CD4-positive, alpha-beta T cell treated with Interleukin-15 for 1 hour (primary cell): ENCODE results near the gene CEP131.

Experiments
- DNase-seq: peaks from one replicate; pipeline ENCODE4 v3.0.0-alpha.2; 2020

The CEP131 gene

DNA sequence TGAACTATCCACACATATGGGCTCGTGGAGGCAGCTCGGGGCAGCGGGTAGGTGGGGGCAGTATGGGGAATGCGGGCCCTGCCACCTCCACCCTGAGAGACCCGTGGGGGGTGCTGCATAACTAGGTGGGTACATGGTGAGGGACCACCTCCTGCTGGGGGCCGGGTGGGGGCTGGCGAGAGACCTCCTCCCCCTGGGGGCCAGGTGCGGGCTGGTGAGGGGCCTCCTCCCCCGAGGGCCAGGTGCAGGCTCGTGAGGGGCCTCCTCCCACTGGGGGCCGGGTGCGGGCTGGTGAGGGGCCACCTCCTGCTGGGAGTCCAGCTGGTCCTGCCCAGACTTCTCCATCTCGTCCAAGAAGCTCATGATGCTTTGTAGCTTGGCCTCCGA, 25.4 kb downstream of the CEP131 start:
- no peak for DNase-seq

DNA sequence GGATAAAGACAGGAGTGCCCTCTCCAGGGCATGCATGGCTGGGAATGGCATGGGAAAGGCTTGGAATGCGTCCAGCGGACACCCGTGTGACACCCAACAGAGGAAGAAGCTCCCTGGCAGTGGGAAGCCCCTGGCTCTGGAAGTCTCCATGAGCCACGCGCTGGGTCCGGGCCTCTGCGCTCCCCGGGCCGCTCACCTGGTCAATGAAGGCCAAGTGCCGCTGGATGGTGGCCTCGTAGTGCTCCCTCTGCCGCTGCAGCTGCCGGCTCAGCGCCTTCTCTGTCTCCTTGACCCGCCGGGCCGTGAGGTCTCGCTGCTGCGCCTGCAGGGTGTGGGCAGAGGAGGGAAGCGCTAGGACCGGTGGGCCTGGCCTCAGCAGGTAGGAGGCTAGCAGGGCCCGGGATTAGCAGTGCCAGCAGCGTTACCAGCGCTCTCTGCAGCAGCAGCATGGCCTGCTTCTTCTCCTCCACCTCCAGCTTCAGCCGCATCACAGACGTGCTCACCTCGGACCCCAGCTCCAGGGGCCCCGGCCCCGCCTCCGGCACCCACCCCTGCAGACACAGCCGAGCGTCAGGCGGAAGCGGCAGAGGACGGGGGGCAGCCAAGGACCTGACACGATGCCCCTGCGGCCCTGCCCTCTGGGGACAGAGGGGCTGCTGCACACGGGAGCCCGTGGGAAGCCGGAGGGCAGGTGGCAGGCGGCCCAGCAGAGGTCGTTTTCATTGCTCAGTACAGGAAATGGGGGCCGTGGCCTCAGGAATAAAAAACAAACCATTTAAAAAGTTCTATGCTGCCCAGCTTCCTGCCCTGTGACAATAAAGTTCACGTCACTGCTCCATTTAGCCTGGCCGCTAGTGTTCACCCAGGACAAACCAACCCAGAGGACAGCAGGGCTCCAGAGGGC, 26.0 kb downstream of the CEP131 start:
- no peak for DNase-seq

DNA sequence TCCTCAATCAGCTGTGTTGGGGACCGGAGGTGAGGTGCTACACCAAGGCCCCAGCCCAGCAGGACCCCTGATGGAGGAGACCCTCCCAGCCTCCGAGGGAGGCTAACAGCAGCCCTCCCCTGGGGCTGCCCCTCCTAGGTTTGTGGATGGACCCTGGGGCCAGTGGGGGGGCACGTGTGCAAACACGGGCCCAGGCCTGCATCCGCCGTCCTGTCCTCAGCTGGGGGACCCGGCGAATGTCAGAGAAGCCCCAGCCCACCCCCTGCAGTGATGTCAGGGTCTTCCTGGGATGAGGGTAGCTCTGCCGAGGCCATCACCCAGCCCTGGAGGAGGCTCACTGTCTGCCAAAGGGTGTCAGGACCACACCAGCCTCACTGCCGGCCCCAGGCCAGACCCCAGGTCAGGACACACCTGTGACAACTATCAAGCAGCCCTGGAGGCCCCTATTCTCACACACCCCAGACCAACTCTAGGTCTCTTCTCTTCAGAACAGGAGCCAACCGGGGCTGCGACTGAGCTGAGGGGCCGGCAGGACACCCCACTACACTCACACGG, 26.7 kb downstream of the CEP131 start:
- no peak for DNase-seq

DNA sequence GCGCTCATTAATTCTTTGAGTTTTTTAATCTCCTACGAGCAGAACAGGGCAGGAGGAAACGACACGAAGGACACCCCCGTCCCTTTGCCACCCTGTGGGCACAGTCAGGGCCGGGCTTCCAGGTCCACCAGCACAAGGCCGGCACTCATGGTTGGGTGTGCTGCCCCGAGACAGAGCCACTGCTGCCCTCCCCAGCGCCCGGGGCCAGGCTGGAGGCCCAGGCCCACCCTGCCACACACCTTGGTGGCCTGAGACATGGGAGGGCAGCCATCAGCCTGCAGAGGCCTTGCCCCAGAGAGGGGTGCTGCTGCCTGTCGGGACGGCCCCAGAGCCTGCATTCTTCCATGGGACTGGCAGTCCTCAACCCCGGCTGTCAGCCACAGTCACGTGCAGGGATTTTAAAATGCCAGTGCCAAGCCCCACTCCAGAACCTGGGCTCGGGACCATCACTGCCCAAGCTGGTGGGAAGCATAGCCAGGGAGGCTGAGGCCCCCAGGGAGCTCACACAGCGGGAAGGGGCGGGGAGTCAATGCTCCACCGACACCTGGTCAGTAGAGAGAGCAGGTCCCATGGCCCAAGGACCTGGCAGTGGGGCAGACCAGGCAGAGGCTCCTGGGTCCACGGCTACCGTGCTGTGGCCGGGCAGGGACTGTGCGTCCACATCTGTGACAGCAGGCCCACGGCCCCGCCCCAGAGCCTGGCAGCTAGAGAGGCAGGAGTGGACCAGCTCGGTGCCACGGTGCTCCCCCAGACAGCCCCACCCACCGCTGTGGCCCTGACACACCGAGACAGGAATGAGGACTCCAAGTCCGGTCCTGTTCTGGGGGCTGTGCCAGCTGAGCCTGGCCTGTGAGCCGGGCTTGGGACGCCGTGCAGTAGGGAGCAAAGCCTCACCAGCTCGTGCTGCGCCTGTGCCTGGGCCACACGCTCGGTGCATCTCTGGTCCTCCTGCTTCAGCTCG, 27.5 kb downstream of the CEP131 start:
- DNase-seq, result no peak

DNA sequence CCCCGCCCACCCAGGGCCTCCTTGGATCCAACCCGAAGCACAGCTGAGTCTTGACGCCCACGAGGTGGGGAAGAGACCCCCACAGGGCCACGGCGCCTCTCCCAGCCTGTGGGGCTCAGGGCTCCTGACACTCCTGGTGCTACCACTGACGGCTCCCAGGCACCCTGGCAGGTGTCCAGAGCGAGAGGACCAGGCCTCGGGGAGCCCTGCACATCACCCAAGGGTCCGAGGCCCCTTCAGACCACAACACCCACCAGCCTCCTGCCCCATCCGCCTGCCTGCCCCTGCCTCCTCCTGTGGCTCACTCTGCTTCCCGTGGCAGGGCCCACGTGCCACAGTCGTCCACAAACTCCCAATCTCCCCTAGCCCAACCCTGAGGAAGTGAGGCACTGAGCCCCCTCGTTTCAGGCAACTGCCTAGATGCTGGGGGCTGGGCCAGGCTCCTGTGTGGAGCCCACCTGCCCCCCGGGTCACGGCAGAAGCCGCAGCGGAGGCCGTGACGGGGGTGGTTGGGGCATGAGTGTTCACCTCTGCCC, 28.5 kb downstream of the CEP131 start:
- no peak for DNase-seq

DNA sequence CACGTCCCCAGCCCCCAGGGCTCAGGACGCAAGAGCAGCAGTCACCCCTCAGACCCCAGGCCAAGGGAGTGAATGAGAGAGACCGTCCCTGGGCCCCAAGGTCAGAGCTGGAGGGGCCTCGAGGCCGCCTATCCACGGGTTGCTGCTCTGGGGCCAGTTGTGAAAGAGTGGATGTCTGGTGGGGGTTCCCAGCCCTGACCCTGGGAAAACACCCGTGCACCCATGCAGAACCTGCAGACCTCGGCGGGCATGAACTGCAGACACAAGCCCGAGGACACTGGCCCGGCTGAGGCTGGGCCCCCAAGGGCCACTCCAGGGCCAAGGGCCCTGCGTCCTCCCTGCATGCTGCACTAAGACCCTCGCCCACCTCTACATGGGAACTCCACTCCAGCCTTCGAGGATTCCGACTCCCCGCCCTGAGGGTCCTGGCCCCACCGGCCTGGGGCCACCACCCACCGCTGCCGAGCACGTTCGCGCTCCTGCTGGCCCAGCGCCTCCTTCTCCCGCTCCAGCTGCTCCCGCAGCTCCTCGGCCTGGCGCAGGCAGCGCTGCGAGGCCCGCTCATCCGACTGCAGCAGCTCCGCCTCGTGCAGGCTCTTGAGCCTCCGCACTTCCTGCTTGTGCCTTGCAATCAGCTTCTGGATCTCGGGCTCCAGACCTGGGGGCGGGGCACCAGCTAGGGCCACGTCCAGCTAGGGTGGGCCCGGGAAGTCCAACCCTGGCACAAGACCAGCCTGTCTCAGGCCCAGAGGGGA, 29.1 kb downstream of the CEP131 start:
- DNase-seq, result no peak

DNA sequence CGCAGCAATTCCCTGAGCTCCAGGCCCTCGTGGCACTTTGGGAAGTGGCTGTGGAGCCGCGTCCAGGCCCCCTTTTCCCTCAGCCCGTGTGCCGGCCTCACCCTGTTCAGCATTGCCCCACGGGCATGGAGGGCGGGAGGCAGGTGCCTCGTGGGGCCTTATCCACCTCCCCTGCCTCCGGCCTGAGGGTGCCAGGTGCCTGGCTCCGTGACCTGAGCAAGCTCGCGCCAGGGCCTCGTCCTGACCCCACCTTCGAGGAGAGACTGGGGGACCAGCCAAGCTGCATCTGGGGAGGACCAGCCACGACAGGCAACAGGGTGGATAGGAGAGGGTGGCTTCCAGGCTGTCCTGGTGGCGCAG, 29.7 kb downstream of the CEP131 start:
- no peak for DNase-seq

DNA sequence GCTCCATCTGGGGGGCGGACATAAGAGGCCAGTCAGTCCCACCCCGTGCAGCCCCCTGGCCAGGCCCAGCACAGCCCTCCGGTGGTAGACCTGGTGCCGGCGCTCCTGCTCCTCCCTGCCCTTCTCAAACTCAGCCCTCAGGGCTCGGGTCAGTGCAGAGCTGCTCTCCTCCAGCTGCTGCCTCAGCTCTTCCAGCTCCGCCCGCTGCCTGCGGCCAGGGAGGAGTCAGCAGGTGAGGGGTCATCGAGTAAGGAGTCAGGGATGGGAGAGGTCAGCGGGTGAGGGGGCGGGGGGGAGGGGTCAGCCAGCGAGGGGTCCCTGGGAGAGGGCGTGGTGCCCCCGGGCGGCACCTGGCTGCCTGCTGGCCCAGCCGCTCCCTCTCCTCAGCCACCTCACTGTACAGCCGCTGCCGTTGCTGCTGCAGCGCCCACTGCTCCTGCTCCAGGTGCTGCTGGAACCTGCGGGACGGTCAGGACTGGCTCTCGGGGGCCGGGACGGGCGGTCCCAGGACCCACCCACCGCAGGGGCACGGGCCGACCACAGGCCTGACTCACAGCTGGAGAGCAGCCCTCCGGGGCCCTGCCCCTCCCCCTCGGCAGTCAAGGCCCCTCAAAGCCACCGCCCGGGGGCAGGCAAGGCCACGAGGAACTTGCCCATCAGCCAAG, 30.2 kb downstream of the CEP131 start:
- DNase-seq, result no peak

DNA sequence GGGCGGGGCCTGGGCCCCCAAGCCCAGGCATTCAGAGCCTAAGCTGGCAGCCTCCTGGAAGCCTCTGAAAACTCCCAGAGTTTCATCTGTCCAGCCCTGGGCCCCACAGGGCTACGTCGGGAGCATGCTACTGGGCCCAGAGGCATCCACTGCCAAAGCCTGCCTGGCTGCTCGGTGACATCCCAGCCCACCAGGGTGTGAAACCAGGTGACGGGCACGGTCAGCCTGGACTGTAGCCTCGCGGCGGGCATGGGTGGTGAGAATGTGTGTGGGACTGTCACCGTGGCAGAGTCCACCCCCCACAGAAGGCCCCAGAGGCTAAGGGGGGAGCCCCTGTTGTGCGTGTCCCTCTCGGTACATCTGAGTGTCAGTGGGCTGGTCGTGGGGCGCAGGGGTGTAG, 31.1 kb downstream of the CEP131 start:
- DNase-seq, result no peak

DNA sequence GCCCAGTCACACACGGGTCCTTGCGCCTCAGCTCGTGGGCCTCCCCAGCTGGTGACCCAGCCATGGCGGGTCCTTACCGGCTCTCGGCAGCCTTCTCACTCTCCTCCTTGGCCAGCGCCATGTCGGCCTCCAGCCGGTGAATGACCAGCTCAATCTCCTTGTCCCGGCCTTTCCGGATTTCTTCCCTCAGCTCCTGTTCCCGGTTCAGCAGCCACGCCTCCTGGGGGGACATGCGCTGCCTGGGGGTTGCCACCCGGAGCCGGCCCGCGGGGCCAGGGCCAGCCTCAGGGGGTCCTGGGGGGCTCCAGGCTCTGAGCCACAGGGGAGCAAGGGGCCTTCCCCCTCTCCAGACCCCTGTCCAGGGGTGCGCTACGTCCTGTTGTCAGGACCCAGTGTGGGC, 31.6 kb downstream of the CEP131 start:
- DNase-seq, result no peak

DNA sequence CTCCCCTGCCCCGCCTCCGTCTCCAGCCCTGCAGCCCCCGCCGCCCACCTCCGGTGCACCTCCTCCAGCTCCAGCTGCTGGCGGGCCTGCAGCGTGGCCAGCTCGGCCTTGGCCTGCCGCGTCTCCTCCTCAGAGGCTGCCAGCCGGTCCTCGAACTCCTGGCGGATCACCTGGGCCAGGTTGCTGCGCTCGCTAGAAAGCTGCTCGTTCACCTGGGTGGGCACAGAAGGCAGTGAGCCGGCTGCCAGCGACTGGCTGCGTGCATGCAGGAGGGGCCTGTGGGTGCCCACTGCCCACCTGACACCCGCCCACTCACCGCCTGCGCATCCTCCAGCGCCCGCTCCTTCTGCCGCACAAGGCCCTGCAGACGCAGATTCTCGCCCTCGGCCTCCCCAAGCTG, 32.2 kb downstream of the CEP131 start:
- DNase-seq, result no peak

DNA sequence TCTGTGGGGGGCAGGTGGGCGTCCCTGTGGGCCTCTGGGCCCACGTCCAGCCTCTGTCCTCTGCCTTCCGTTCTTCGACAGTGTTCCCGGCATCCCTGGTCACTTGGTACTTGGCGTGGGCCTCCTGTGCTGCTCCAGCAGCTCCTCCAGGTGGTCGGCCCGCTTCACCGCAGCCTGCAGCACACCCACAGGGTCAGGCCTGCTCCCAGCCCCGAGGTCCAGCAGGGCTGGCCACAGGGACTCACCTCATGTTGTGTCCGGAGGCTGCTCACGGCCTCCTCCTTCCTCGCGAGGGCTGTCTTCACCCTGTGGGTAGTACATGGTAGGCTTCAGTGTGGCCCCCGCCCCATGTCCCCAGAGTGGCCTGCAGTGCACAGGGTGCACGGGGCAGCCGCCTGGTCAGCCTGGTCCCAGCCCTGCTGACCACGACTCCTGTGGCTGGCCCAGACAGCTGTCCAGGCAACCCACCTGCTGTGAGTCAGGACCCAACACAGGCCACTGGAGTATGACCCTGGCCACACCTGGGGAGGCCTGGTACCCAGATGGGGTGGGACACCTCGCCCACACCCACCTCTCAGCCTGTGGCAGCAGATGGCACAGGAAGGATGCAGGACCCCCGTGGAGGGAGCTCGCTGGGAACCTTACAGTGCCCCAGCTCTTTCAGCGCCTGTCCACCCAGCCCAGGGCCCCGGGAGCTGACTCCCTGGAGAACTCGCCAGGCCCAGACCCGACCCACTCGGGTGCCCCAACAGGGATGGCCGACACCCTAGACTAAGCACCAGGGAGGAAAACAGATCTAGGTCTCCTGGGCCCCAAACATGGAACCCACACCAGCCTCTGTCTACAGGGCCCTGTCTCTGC, 32.9 kb downstream of the CEP131 start:
- no peak for DNase-seq

DNA sequence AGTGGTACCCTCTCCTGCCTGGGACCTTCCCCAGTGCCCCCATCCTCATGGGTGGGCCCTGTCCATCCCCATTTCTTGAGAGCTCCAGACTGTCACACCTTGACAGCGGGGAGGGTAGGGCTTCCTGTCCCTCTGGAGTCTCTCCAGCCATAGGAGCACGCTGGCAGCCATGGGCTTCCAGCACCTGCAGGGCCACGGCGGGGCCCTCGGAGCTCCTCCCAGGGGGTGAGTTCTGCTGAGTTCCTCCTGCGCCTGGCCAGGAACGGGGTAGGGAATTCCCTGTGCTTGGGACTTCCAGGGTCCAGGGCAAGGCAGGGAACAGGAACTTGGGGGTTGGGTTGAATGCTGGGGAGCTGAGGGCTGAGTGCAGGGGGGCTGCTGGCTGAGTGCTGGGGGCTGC, 33.7 kb downstream of the CEP131 start:
- DNase-seq, result no peak

DNA sequence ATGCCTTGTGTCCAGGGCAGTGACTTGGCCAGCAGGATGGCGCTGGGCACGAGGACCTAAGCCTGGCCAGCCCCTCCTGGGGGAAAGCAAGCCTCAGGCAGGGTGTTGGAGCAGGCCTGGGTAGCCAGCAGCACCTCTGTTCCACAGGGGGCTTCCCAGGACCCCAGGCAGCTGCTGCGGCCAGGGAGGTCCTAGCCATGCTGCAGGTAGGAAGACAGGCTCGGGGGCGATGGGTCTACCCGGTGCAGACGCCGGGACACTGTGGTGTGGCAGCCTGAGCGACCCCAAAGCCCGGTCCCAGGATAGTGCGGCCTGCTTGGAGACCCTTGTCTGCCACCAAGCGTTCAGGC, 34.3 kb downstream of the CEP131 start:
- DNase-seq, result no peak

DNA sequence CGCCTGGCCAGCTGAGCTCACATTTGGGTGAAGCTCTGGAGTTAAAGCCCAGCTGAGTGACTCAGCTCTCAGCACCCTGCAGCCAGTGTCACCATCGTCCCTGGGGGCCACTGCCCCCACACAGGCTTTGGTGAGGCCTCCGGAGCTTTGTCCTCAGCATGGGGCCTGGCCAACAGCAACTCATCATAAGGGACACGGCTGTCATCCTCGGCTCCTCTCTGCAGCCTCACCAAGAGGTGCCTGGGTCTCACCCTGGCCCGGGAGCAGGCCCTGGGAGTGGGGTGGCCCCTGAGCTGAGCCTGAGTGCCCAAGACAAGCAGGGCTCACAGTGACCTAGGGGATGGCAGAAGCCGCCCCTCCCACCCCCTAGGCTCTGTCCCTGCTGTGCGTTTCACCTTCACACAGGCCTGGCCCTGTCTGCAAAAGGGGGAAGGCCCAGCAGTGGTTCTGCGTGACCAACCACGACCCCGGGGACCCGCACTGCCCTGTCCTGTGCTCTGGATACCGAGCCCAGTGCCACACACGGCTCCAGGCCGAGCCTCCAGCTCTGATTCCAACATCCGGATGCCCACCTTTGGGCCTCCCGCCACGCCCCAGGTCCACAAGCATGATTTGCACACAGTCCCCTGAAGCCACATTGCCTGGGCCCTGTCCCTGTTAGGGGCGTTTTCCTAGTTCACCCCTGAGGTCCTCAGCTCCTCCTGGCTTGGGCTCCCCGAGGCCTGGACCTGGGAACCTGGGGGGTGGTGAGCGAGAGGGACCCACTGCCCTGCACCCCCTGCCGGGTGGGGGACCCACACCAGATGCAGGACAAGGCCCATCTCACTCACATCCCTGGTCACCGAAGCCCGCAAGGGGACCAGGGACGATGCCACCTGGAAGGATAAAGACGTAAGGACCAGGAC, 34.9 kb downstream of the CEP131 start:
- no peak for DNase-seq

DNA sequence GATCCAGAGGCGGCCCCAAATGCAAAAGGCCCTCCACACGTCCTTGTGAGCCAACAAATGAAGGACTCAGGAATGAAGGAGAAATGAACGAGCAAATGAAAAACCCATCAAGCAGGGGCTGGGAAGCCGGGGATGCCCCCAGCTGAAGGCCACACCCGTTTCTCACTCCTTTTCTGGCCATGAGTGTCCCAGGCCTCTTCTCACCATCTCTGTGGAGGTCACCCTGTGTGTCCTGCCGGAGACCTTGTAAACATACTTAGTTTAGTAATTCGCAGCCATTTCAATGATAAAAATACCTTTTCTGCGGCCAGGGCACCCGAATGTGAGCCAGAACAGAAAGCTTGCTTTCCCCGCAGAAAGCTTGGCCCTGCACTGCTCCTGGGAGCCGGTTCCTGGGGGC, 35.6 kb downstream of the CEP131 start:
- DNase-seq, result no peak

DNA sequence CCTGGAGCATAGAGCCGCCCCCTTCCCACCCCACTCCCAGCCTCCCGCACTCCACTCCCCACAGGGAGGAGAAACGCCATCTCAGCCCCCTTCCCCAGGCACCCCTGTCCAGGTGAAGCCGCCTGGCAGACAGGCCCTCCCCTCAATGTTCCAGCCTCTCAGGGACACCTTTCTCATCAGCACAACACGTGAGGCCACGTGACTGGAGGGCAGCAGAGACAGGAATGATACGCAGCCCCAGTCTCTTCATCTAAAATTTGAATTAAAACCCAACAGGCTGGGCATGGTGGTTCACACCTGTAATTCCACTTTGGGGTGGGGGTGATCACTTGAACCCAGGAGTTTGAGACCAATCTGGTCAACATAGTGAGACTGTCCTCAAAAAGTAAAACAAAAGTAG, 36.6 kb downstream of the CEP131 start:
- no peak for DNase-seq

DNA sequence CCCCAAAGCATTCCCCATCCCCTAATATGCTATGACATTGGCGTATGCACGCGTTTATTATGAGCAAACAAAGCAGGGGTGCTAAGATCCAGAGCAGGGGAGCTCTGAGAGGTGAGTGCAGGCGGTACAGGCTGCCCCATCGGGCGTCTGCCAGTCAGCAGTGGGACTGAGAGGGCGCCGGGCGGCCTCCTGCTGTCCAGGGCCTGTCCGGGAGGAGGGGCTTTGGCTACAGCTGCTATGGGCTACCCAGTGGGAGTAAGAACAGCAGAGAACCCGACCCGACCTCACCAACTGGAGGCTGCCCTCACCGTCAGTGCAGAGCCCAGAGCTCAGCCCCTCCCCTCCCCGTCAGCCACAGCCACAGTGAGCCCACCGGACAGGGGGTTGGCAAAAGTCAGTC, 38.2 kb downstream of the CEP131 start:
- DNase-seq, result no peak

DNA sequence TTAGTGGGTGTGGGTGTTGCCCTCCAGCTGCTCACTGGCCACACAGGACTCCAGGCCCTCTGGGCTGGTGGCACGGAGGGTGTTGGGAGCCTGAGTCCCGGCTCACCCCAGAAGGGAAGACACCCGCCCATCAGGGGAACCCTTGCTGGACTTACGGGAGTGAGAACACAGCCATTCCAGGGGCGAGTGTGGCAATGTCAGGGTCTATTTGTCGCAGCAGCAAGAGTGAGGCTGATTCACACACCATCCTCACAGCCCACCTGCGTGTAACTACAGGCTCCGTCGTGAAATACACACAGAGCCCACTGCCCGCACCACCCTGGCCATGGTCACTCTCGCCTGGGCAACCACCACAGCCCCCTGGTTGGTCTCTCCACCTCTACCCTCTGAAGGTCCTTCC, 39.0 kb downstream of the CEP131 start:
- no peak for DNase-seq

DNA sequence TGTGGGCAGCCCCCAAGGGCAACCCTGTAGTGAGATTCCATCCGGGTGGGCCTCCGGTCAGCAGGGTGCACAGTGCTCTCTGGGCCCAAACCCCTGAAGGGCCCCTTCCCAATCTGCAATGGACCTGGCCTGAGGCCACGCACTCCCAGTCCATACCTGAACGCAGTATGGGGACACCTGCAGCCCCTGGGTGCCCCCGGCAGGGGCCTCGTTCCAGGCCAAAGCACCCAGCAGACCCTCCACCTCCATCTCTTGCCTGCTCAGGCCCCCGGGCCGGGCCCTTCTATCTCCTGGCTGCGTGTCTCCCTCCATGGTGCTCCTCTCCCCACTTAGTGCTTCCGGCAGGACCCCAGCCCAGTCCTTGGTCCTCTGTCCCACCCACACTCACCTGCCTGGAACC, 39.4 kb downstream of the CEP131 start:
- no peak for DNase-seq
